Measurements from ENCODE around the gene CRTC1.

The CRTC1 gene

GRCh38 chr19:18660939-18661670 is 22.4 kb upstream of the CRTC1 start:
- peaks cover 0 to 5% of the 10 kb centered on the region in 2 donors for H3K4me1 ChIP-seq (ENCODE audit: control insufficient read depth in 2 of 2, insufficient read depth in 2 of 2, low read length in 2 of 2)
- no peaks in the 10 kb centered on the region for H3K27me3 ChIP-seq (ENCODE audit: control insufficient read depth in 2 of 2, insufficient read depth in 2 of 2, low read length in 2 of 2)
- H3K9ac ChIP-seq (ENCODE audit: low read depth in 1 of 2, low read length in 2 of 2) = no peak overlapping the region
- H3K4me3 ChIP-seq (ENCODE audit: low read length in 2 of 2) = no peak overlapping the region
- no peaks in the 10 kb centered on the region for H3K9me3 ChIP-seq (ENCODE audit: control insufficient read depth in 2 of 2, low read length in 2 of 2)
- H3K27ac ChIP-seq (ENCODE audit: low read depth in 2 of 2, low read length in 2 of 2) = peak overlapping the region in 1 of 2 donors; percentile 48
- no peaks in the 10 kb centered on the region for H3K36me3 ChIP-seq (ENCODE audit: control insufficient read depth in 2 of 2, insufficient read depth in 2 of 2, low read length in 2 of 2)

- H3K4me1 ChIP-seq (ENCODE audit: control insufficient read depth in 2 of 2, insufficient read depth in 2 of 2, low read length in 2 of 2) = peaks cover 0 to 5% of the 10 kb centered on the region in 2 donors
- H3K27ac ChIP-seq (ENCODE audit: low read depth in 2 of 2, low read length in 2 of 2) = no peak overlapping the region
- H3K9ac ChIP-seq (ENCODE audit: low read depth in 1 of 2, low read length in 2 of 2) = no peak overlapping the region
- H3K27me3 ChIP-seq (ENCODE audit: control insufficient read depth in 2 of 2, insufficient read depth in 2 of 2, low read length in 2 of 2) = no peaks in the 10 kb centered on the region
- H3K9me3 ChIP-seq (ENCODE audit: control insufficient read depth in 2 of 2, low read length in 2 of 2) = no peaks in the 10 kb centered on the region
- H3K36me3 ChIP-seq (ENCODE audit: control insufficient read depth in 2 of 2, insufficient read depth in 2 of 2, low read length in 2 of 2) = peaks cover 2 to 7% of the 10 kb centered on the region in 2 donors
- no peak overlapping the region for H3K4me3 ChIP-seq (ENCODE audit: low read length in 2 of 2)
Observed at GRCh38 chr19:18662972-18663732, 20.3 kb upstream of the CRTC1 start.

GRCh38 chr19:18663940-18664530 is 19.4 kb upstream of the CRTC1 start:
- peaks cover 6 to 12% of the 10 kb centered on the region in 2 donors for H3K36me3 ChIP-seq (ENCODE audit: control insufficient read depth in 2 of 2, insufficient read depth in 2 of 2, low read length in 2 of 2)
- no peak overlapping the region for H3K9ac ChIP-seq (ENCODE audit: low read depth in 1 of 2, low read length in 2 of 2)
- H3K27me3 ChIP-seq (ENCODE audit: control insufficient read depth in 2 of 2, insufficient read depth in 2 of 2, low read length in 2 of 2) = no peaks in the 10 kb centered on the region
- no peak overlapping the region for H3K27ac ChIP-seq (ENCODE audit: low read depth in 2 of 2, low read length in 2 of 2)
- peaks cover 0 to 5% of the 10 kb centered on the region in 2 donors for H3K4me1 ChIP-seq (ENCODE audit: control insufficient read depth in 2 of 2, insufficient read depth in 2 of 2, low read length in 2 of 2)
- H3K4me3 ChIP-seq (ENCODE audit: low read length in 2 of 2) = no peak overlapping the region
- H3K9me3 ChIP-seq (ENCODE audit: control insufficient read depth in 2 of 2, low read length in 2 of 2) = no peaks in the 10 kb centered on the region

GRCh38 chr19:18665771-18666202 is 17.7 kb upstream of the CRTC1 start:
- Histone ChIP-seq H3K36me3 (ENCODE audit: control insufficient read depth in 2 of 2, insufficient read depth in 2 of 2, low read length in 2 of 2) (peaks cover 6 to 12% of the 10 kb centered on the region in 2 donors), H3K9me3 (ENCODE audit: control insufficient read depth in 2 of 2, low read length in 2 of 2) (no peaks in the 10 kb centered on the region), H3K4me3 (ENCODE audit: low read length in 2 of 2) (no peak overlapping the region), H3K27me3 (ENCODE audit: control insufficient read depth in 2 of 2, insufficient read depth in 2 of 2, low read length in 2 of 2) (no peaks in the 10 kb centered on the region), H3K27ac (ENCODE audit: low read depth in 2 of 2, low read length in 2 of 2) (peak overlapping the region in 1 of 2 donors; percentile 23), H3K4me1 (ENCODE audit: control insufficient read depth in 2 of 2, insufficient read depth in 2 of 2, low read length in 2 of 2) (no peaks in the 10 kb centered on the region), H3K9ac (ENCODE audit: low read depth in 1 of 2, low read length in 2 of 2) (no peak overlapping the region)

GRCh38 chr19:18666317-18666716 is 17.2 kb upstream of the CRTC1 start:
- Histone ChIP-seq H3K27me3 (ENCODE audit: control insufficient read depth in 2 of 2, insufficient read depth in 2 of 2, low read length in 2 of 2) (no peaks in the 10 kb centered on the region), H3K4me1 (ENCODE audit: control insufficient read depth in 2 of 2, insufficient read depth in 2 of 2, low read length in 2 of 2) (no peaks in the 10 kb centered on the region), H3K36me3 (ENCODE audit: control insufficient read depth in 2 of 2, insufficient read depth in 2 of 2, low read length in 2 of 2) (peaks cover 6 to 12% of the 10 kb centered on the region in 2 donors), H3K9me3 (ENCODE audit: control insufficient read depth in 2 of 2, low read length in 2 of 2) (no peaks in the 10 kb centered on the region), H3K9ac (ENCODE audit: low read depth in 1 of 2, low read length in 2 of 2) (no peak overlapping the region), H3K4me3 (ENCODE audit: low read length in 2 of 2) (no peak overlapping the region), H3K27ac (ENCODE audit: low read depth in 2 of 2, low read length in 2 of 2) (peak overlapping the region in 1 of 2 donors; percentile 23)

GRCh38 chr19:18666784-18667183 is 16.7 kb upstream of the CRTC1 start:
- peaks cover 6 to 12% of the 10 kb centered on the region in 2 donors for H3K36me3 ChIP-seq (ENCODE audit: control insufficient read depth in 2 of 2, insufficient read depth in 2 of 2, low read length in 2 of 2)

GRCh38 chr19:18667531-18668251 is 15.8 kb upstream of the CRTC1 start:
- Histone ChIP-seq H3K9me3 (ENCODE audit: control insufficient read depth in 2 of 2, low read length in 2 of 2) (no peaks in the 10 kb centered on the region), H3K4me1 (ENCODE audit: control insufficient read depth in 2 of 2, insufficient read depth in 2 of 2, low read length in 2 of 2) (no peaks in the 10 kb centered on the region), H3K27me3 (ENCODE audit: control insufficient read depth in 2 of 2, insufficient read depth in 2 of 2, low read length in 2 of 2) (no peaks in the 10 kb centered on the region), H3K4me3 (ENCODE audit: low read length in 2 of 2) (no peak overlapping the region), H3K9ac (ENCODE audit: low read depth in 1 of 2, low read length in 2 of 2) (no peak overlapping the region), H3K27ac (ENCODE audit: low read depth in 2 of 2, low read length in 2 of 2) (no peak overlapping the region), H3K36me3 (ENCODE audit: control insufficient read depth in 2 of 2, insufficient read depth in 2 of 2, low read length in 2 of 2) (peaks cover 6 to 12% of the 10 kb centered on the region in 2 donors)

More at GRCh38 chr19:18666784-18667183, 16.7 kb upstream of the CRTC1 start:
- Histone ChIP-seq H3K27me3 (ENCODE audit: control insufficient read depth in 2 of 2, insufficient read depth in 2 of 2, low read length in 2 of 2) (no peaks in the 10 kb centered on the region), H3K27ac (ENCODE audit: low read depth in 2 of 2, low read length in 2 of 2) (no peak overlapping the region), H3K9ac (ENCODE audit: low read depth in 1 of 2, low read length in 2 of 2) (no peak overlapping the region), H3K9me3 (ENCODE audit: control insufficient read depth in 2 of 2, low read length in 2 of 2) (no peaks in the 10 kb centered on the region), H3K4me3 (ENCODE audit: low read length in 2 of 2) (no peak overlapping the region), H3K4me1 (ENCODE audit: control insufficient read depth in 2 of 2, insufficient read depth in 2 of 2, low read length in 2 of 2) (no peaks in the 10 kb centered on the region)

GRCh38 chr19:18668252-18668631 is 15.2 kb upstream of the CRTC1 start:
- H3K27me3 ChIP-seq (ENCODE audit: control insufficient read depth in 2 of 2, insufficient read depth in 2 of 2, low read length in 2 of 2) = no peaks in the 10 kb centered on the region
- H3K9ac ChIP-seq (ENCODE audit: low read depth in 1 of 2, low read length in 2 of 2) = no peak overlapping the region
- H3K9me3 ChIP-seq (ENCODE audit: control insufficient read depth in 2 of 2, low read length in 2 of 2) = no peaks in the 10 kb centered on the region
- no peak overlapping the region for H3K4me3 ChIP-seq (ENCODE audit: low read length in 2 of 2)
- H3K4me1 ChIP-seq (ENCODE audit: control insufficient read depth in 2 of 2, insufficient read depth in 2 of 2, low read length in 2 of 2) = no peaks in the 10 kb centered on the region
- peaks cover 6 to 12% of the 10 kb centered on the region in 2 donors for H3K36me3 ChIP-seq (ENCODE audit: control insufficient read depth in 2 of 2, insufficient read depth in 2 of 2, low read length in 2 of 2)
- H3K27ac ChIP-seq (ENCODE audit: low read depth in 2 of 2, low read length in 2 of 2) = no peak overlapping the region

GRCh38 chr19:18668744-18669523 is 14.5 kb upstream of the CRTC1 start:
- Histone ChIP-seq H3K4me1 (ENCODE audit: control insufficient read depth in 2 of 2, insufficient read depth in 2 of 2, low read length in 2 of 2) (no peaks in the 10 kb centered on the region), H3K4me3 (ENCODE audit: low read length in 2 of 2) (no peak overlapping the region), H3K9me3 (ENCODE audit: control insufficient read depth in 2 of 2, low read length in 2 of 2) (no peaks in the 10 kb centered on the region), H3K27ac (ENCODE audit: low read depth in 2 of 2, low read length in 2 of 2) (no peak overlapping the region), H3K36me3 (ENCODE audit: control insufficient read depth in 2 of 2, insufficient read depth in 2 of 2, low read length in 2 of 2) (peaks cover 6 to 12% of the 10 kb centered on the region in 2 donors), H3K9ac (ENCODE audit: low read depth in 1 of 2, low read length in 2 of 2) (no peak overlapping the region), H3K27me3 (ENCODE audit: control insufficient read depth in 2 of 2, insufficient read depth in 2 of 2, low read length in 2 of 2) (no peaks in the 10 kb centered on the region)

All from mucosa of rectum (tissue), 2 donors.